ENCODE results near the gene CLEC10A.

CLEC10A gene

GRCh38 chr17:7026471-7027115, 53.5 kb downstream of the CLEC10A start (continued):
- no peak for TF ChIP-seq ZNF521 (tag by site-specific recombination; IDR thresholded peaks at IDR 0.05)
- no peak for TF ChIP-seq ZNF747 (tag by site-specific recombination; IDR thresholded peaks at IDR 0.05)
- TF ChIP-seq PRDM10 (tag by site-specific recombination; IDR thresholded peaks at IDR 0.05), result no peak
- no peak for TF ChIP-seq GLI2 (tag by site-specific recombination; IDR thresholded peaks at IDR 0.05; ENCODE audit: borderline replicate concordance, low read depth)
- no peak for TF ChIP-seq ZNF701 (tag by site-specific recombination; IDR thresholded peaks at IDR 0.05)
- no peak for TF ChIP-seq ZNF146 (tag by site-specific recombination; IDR thresholded peaks at IDR 0.05)
- TF ChIP-seq ZNF37A (tag by site-specific recombination; IDR thresholded peaks at IDR 0.05), result no peak
- TF ChIP-seq TCF7L2 (IDR thresholded peaks at IDR 0.05; ENCODE audit: borderline replicate concordance, low read depth, low read length), result no peak
- TF ChIP-seq BCL11A (tag by site-specific recombination; IDR thresholded peaks at IDR 0.05; ENCODE audit: low read depth), result no peak
- no peak for TF ChIP-seq ZBTB44 (tag by site-specific recombination; IDR thresholded peaks at IDR 0.05)

DNA sequence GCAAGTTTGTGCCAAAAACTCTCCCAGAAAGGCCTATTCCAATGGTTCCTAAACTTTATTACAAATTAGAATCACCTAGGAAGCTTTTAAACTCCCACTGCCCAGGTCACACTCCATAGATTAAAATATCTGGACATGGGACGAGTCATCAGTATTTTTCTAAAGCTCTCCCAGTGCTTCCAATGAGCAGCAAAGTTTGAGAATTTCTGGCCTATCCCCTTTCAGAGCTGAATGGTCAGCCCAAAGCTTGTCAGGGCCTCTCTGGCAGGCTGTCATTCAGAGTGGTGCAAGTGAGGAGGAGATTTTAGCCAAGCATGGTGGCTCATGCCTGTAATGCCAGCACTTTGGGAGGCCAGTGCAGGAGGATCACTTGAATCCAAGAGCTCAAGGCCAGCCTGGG, 54.8 kb downstream of the CLEC10A start:
- ChIA-PET CTCF (interaction anchor here (0.6 to 1.7 kb wide), 8 partner anchors 20 to 1205 kb away, joined by 3 to 8 read pairs (median 4); no protein-coding TSS in a partner anchor), POLR2A (interaction anchor here (0.7 to 2.2 kb wide), 3 partner anchors 10 to 1539 kb away, joined by 5 to 7 read pairs (median 7); partner anchors contain the start of genes DERL2 and SLC16A13)
- no peaks in the 10 kb centered on the region for H3K36me3 ChIP-seq (ENCODE audit: control insufficient read depth in 2 of 2, insufficient read depth in 1 of 2, low read length in 2 of 2)
- no peak overlapping the region for H3K4me3 ChIP-seq (ENCODE audit: low read depth, low read length)
- no peaks in the 10 kb centered on the region for H3K9me3 ChIP-seq (ENCODE audit: control insufficient read depth, insufficient read depth, low read depth, low read length)
- peaks cover under 1% of the 10 kb centered on the region; the same call in 1 of the 2 replicates for H3K4me1 ChIP-seq (ENCODE audit: control insufficient read depth, insufficient read depth, low read length)
- TF ChIP-seq ZNF610 (tag by site-specific recombination; IDR thresholded peaks at IDR 0.05; ENCODE audit: borderline replicate concordance), result no peak
- TF ChIP-seq BCL6B (tag by site-specific recombination; IDR thresholded peaks at IDR 0.05), result no peak
- no peak for TF ChIP-seq ZNF391 (tag by site-specific recombination; IDR thresholded peaks at IDR 0.05; ENCODE audit: borderline replicate concordance, low read depth)
- TF ChIP-seq, protein P1, sequence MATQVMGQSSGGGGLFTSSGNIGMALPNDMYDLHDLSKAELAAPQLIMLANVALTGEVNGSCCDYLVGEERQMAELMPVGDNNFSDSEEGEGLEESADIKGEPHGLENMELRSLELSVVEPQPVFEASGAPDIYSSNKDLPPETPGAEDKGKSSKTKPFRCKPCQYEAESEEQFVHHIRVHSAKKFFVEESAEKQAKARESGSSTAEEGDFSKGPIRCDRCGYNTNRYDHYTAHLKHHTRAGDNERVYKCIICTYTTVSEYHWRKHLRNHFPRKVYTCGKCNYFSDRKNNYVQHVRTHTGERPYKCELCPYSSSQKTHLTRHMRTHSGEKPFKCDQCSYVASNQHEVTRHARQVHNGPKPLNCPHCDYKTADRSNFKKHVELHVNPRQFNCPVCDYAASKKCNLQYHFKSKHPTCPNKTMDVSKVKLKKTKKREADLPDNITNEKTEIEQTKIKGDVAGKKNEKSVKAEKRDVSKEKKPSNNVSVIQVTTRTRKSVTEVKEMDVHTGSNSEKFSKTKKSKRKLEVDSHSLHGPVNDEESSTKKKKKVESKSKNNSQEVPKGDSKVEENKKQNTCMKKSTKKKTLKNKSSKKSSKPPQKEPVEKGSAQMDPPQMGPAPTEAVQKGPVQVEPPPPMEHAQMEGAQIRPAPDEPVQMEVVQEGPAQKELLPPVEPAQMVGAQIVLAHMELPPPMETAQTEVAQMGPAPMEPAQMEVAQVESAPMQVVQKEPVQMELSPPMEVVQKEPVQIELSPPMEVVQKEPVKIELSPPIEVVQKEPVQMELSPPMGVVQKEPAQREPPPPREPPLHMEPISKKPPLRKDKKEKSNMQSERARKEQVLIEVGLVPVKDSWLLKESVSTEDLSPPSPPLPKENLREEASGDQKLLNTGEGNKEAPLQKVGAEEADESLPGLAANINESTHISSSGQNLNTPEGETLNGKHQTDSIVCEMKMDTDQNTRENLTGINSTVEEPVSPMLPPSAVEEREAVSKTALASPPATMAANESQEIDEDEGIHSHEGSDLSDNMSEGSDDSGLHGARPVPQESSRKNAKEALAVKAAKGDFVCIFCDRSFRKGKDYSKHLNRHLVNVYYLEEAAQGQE (tag by site-specific recombination; IDR thresholded peaks at IDR 0.05), result no peak
- no peak for TF ChIP-seq KLF1 (tag by site-specific recombination; IDR thresholded peaks at IDR 0.05)
- TF ChIP-seq PRDM10 (tag by site-specific recombination; IDR thresholded peaks at IDR 0.05), result no peak
- H3K27ac ChIP-seq (ENCODE audit: extremely low read depth, low read depth, low read length), result no peak overlapping the region

All from HEK293 (cell line).